OCI-LY3 (cell line): Measurements from ENCODE around the gene KIF20B.

ENCODE experiments used
- H2AFZ ChIP-seq: fragments of 200-600, 300-600 bp; shearing (Covaris generic); 2 replicates; pipeline ENCODE4 v1.6.0; 2014; ENCODE audit warnings: antibody characterized with exemption, low read depth, low read length
- H3K27ac ChIP-seq: fragments of 200-600, 300-600 bp; sonication (generic); 2 replicates; pipeline ENCODE4 v1.5.1; 2014; ENCODE audit warnings: mild to moderate bottlenecking, low read length, moderate library complexity, mixed read lengths
- H3K27me3 ChIP-seq: fragments of 200-600, 300-600 bp; sonication (generic); 2 replicates; pipeline ENCODE4 v1.6.1; 2014; ENCODE audit warnings: low read depth, low read length, mixed read lengths
- H3K36me3 ChIP-seq: fragments of 200-600, 300-600 bp; sonication (generic); replicated peaks from 2 replicates; pipeline ENCODE3; 2014; ENCODE audit warnings: low read depth, low read length, mixed read lengths
- H3K4me1 ChIP-seq: fragments of 300-600, 200-600 bp; sonication (generic); 2 replicates; pipeline ENCODE4 v1.6.1; 2014; ENCODE audit warnings: low read length, mixed read lengths
- H3K4me2 ChIP-seq: fragments of 200-600, 300-600 bp; sonication (generic); 2 replicates; pipeline ENCODE4 v1.6.1; 2014; ENCODE audit warnings: low read length, mixed read lengths
- H3K4me3 ChIP-seq: fragments of 300-600, 200-600 bp; sonication (generic); 2 replicates; pipeline ENCODE4 v1.5.1; 2014; ENCODE audit warnings: antibody characterized with exemption, mild to moderate bottlenecking, low read length, moderate library complexity
- H3K79me2 ChIP-seq: fragments of 300-600, 200-600 bp; shearing (Covaris generic); 2 replicates; pipeline ENCODE4 v1.6.1; 2014; ENCODE audit warnings: mild to moderate bottlenecking, low read length, mixed read lengths
- H3K9ac ChIP-seq: fragments of 300-600, 200-600 bp; shearing (Covaris generic); 2 replicates; pipeline ENCODE4 v1.6.0; 2014; ENCODE audit warnings: mild to moderate bottlenecking, low read length, moderate library complexity
- H3K9me3 ChIP-seq: fragments of 200-600, 300-600 bp; shearing (Covaris generic); 2 replicates; pipeline ENCODE4 v1.6.1; 2014; ENCODE audit warnings: low read length, mixed read lengths; ENCODE audit not compliant: insufficient read depth
- H4K20me1 ChIP-seq: fragments of 200-600, 300-600 bp; sonication (generic); 2 replicates; pipeline ENCODE4 v1.6.1; 2016; ENCODE audit warnings: low read length, mixed read lengths; ENCODE audit not compliant: insufficient read depth
- EZH2phosphoT487 ChIP-seq: fragments of 200-600 bp; shearing (Covaris generic); IDR thresholded peaks from 2 replicates; pipeline ENCODE4 v1.6.1; 2018; ENCODE audit warnings: antibody characterized with exemption, mixed run types, low read depth
- TF ChIP-seq, protein P1 (sequence below): fragments of 200-600, 300-600 bp; sonication (generic); IDR thresholded peaks from 2 replicates; pipeline ENCODE4 v1.5.1; 2014; ENCODE audit warnings: antibody characterized with exemption, low read length, low read depth

KIF20B gene

DNA sequence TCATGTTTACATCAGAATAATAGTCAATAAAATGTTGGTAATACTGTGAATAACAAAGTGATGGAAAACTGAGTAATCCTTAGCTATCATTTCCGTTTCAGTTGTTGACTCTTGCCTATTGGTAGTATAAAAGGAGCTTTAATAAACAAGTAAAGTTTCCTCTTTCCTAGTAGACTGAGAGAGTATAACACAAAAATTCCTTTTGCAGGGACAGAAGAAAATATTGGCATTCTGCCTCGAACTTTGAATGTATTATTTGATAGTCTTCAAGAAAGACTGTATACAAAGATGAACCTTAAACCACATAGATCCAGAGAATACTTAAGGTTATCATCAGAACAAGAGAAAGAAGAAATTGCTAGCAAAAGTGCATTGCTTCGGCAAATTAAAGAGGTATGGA lies 9.4 kb downstream of the KIF20B start:
- no peak overlapping the region for H3K9ac ChIP-seq
- H3K4me1 ChIP-seq = peaks cover 4% of the 10 kb centered on the region; the same call in 1 of the 2 replicates
- no peaks in the 10 kb centered on the region for H4K20me1 ChIP-seq
- H3K79me2 ChIP-seq = peaks cover 57% of the 10 kb centered on the region
- no peak overlapping the region for H3K27ac ChIP-seq
- H3K9me3 ChIP-seq = no peaks in the 10 kb centered on the region
- no peak overlapping the region for H3K4me3 ChIP-seq
- H3K36me3 ChIP-seq = peaks cover 19% of the 10 kb centered on the region
- no peaks in the 10 kb centered on the region for H3K27me3 ChIP-seq
- TF ChIP-seq, protein P1, sequence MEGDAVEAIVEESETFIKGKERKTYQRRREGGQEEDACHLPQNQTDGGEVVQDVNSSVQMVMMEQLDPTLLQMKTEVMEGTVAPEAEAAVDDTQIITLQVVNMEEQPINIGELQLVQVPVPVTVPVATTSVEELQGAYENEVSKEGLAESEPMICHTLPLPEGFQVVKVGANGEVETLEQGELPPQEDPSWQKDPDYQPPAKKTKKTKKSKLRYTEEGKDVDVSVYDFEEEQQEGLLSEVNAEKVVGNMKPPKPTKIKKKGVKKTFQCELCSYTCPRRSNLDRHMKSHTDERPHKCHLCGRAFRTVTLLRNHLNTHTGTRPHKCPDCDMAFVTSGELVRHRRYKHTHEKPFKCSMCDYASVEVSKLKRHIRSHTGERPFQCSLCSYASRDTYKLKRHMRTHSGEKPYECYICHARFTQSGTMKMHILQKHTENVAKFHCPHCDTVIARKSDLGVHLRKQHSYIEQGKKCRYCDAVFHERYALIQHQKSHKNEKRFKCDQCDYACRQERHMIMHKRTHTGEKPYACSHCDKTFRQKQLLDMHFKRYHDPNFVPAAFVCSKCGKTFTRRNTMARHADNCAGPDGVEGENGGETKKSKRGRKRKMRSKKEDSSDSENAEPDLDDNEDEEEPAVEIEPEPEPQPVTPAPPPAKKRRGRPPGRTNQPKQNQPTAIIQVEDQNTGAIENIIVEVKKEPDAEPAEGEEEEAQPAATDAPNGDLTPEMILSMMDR = no peak
- TF ChIP-seq EZH2phosphoT487 = no peak
- H2AFZ ChIP-seq = no peak overlapping the region
- no peak overlapping the region for H3K4me2 ChIP-seq

DNA sequence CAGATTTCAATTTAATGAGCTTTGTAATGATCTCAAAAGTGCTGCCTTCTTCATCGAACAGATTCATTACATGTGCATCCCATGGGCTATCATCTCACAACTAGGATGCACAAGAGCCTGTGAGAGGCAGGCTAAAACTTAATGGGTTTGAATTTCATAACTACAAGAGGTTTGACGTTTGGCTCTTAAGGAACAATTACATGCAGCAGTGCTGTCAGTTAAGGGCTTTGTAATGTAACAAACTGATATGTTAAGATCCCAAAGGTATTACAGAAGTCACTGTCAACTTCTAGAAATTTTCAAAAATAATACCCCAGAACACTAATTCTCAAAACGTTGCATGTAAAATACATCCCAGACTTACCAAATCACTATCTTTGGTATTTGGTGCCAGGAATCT lies 33.2 kb downstream of the KIF20B start:
- peaks cover 26% of the 10 kb centered on the region for H3K4me1 ChIP-seq
- H3K27me3 ChIP-seq = no peaks in the 10 kb centered on the region
- no peak overlapping the region for H3K4me2 ChIP-seq
- no peaks in the 10 kb centered on the region for H3K79me2 ChIP-seq
- H3K36me3 ChIP-seq = peaks cover 19% of the 10 kb centered on the region
- H3K27ac ChIP-seq = no peak overlapping the region
- H2AFZ ChIP-seq = no peak overlapping the region
- TF ChIP-seq, protein P1 = no peak
- no peak for TF ChIP-seq EZH2phosphoT487
- no peaks in the 10 kb centered on the region for H3K9me3 ChIP-seq
- no peaks in the 10 kb centered on the region for H4K20me1 ChIP-seq
- no peak overlapping the region for H3K9ac ChIP-seq
- no peak overlapping the region for H3K4me3 ChIP-seq

DNA sequence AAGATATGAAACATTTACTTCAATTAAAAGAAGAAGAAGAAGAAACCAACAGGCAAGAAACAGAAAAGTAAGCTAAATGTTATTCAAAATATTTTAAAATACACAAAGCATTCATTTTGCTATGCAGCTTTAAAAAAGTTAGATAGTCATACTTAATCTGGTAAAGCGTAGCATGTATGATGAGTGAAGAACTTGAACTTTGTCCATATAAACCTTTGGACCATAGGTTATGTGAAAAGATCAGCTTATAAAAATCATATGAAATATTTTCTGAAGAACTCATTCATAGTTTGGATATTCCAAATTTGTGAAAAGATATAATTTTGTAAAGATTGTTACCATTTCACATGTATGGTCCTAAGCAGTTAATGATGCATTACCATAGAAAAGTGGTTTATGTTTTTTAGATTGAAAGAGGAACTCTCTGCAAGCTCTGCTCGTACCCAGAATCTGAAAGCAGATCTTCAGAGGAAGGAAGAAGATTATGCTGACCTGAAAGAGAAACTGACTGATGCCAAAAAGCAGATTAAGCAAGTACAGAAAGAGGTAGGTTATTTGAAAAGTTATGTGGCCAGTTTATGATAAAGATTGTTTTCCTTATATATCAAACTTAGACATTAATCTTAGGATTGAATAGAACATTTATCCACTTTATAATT lies 37.3 kb downstream of the KIF20B start:
- Histone ChIP-seq H3K9me3 (no peaks in the 10 kb centered on the region), H3K79me2 (peaks cover 3% of the 10 kb centered on the region; the same call in 1 of the 2 replicates), H3K27ac (peak overlapping the region; percentile 83), H3K4me1 (peaks cover 31% of the 10 kb centered on the region), H2AFZ (no peak overlapping the region), H3K27me3 (no peaks in the 10 kb centered on the region), H4K20me1 (no peaks in the 10 kb centered on the region), H3K4me2 (peak overlapping the region; percentile 79), H3K9ac (peak overlapping the region; percentile 51), H3K36me3 (peaks cover 22% of the 10 kb centered on the region), H3K4me3 (peak overlapping the region; percentile 46)
- no peak for TF ChIP-seq EZH2phosphoT487
- TF ChIP-seq, protein P1 = no peak

DNA sequence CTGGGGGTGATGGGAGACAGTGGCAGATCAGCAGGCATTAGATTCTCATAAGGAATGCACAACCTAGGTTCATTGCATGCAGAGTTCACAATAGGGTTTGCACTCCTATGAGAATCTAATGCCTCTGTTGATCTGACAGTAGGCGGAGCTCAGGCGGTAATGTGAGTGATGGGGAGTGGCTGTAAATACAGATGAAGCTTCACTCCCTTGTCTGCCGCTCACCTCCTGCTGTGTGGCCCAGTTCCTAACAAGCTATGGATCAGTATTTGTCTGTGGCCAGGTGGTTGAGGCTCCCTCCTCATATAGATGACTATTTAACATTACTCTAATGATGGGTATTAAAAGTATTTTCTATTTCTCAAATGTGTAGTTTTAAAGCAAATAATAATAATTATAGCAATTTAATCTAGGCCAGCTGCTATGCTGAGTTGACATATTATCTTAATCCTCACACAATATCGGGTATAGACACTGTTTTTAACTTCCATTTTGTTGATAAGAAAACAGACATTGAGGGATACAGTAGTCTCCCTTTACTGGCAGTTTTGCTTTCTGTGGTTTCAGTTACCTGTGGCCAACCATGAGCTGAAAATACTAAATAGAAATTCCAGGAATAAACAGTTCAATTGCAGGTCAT lies 39.9 kb downstream of the KIF20B start:
- no peaks in the 10 kb centered on the region for H4K20me1 ChIP-seq
- H3K4me3 ChIP-seq = no peak overlapping the region
- peaks cover 3% of the 10 kb centered on the region; the same call in 1 of the 2 replicates for H3K79me2 ChIP-seq
- peaks cover 36% of the 10 kb centered on the region for H3K4me1 ChIP-seq
- H3K27ac ChIP-seq = no peak overlapping the region
- no peak overlapping the region for H3K4me2 ChIP-seq
- TF ChIP-seq EZH2phosphoT487 = no peak
- TF ChIP-seq, protein P1 = no peak
- no peak overlapping the region for H2AFZ ChIP-seq
- no peak overlapping the region for H3K9ac ChIP-seq
- H3K9me3 ChIP-seq = no peaks in the 10 kb centered on the region
- H3K27me3 ChIP-seq = no peaks in the 10 kb centered on the region
- peaks cover 32% of the 10 kb centered on the region for H3K36me3 ChIP-seq
